Measurements from ENCODE around the gene IDE. TPM values are rescaled to one million over a fixed set of nuclear protein-coding genes. Genes with fewer than 3 reads are reported as not detected.
A peak's percentile ranks its signal among the peaks of the same experiment; 100 is the strongest.

The IDE gene
- total and polyA plus RNA-seq, 2 of the 13 experiments (the other 11 are each of a cell fraction or from before 2014, with no cell fraction given): 16.1 to 52.1 TPM

DNA sequence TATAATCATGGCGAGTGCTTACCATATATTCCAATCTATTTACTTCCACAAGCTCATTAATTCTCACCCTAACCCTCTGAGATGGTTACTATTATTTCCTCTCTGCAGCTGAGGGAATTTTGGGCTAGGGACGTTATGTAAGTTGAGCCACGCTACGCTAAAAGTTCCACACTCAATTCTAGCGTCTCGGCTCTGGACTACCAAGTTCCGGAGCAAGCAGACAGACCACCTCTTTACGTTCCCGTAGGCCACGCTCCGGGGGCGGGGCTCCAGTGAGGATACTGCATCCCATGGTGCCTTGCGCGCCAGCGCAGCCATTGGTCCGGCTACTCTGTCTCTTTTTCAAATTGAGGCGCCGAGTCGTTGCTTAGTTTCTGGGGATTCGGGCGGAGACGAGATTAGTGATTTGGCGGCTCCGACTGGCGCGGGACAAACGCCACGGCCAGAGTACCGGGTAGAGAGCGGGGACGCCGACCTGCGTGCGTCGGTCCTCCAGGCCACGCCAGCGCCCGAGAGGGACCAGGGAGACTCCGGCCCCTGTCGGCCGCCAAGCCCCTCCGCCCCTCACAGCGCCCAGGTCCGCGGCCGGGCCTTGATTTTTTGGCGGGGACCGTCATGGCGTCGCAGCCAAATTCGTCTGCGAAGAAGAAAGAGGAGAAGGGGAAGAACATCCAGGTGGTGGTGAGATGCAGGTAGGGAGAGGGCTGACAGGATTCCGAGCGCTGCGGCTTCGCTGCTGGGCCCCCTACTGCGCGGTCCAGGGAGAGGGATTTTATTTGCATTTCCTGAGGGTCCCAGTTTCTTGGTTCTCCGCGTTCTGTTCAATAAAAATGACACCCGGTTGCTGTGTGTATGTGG is 19.1 kb upstream of the IDE start, which contains the start of gene KIF11 (continued):
- TF ChIP-seq, protein P1, sequence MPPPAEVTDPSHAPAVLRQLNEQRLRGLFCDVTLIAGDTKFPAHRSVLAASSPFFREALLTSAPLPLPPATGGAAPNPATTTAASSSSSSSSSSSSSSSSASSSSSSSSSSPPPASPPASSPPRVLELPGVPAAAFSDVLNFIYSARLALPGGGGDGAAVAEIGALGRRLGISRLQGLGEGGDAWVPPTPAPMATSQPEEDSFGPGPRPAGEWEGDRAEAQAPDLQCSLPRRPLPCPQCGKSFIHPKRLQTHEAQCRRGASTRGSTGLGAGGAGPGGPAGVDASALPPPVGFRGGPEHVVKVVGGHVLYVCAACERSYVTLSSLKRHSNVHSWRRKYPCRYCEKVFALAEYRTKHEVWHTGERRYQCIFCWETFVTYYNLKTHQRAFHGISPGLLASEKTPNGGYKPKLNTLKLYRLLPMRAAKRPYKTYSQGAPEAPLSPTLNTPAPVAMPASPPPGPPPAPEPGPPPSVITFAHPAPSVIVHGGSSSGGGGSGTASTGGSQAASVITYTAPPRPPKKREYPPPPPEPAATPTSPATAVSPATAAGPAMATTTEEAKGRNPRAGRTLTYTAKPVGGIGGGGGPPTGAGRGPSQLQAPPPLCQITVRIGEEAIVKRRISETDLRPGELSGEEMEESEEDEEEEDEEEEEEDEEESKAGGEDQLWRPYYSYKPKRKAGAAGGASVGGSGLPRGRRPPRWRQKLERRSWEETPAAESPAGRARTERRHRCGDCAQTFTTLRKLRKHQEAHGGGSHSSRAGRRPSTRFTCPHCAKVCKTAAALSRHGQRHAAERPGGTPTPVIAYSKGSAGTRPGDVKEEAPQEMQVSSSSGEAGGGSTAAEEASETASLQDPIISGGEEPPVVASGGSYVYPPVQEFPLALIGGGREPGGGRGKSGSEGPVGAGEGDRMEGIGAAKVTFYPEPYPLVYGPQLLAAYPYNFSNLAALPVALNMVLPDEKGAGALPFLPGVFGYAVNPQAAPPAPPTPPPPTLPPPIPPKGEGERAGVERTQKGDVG (CRISPR knock-in tag; IDR thresholded peaks at IDR 0.05; ENCODE audit: borderline replicate concordance): peak; percentile 59; the same call in 1 of the 2 replicates
- peak; percentile 58; the same call in 1 of the 2 replicates for TF ChIP-seq MAF1 (CRISPR knock-in tag; IDR thresholded peaks at IDR 0.05; ENCODE audit: borderline replicate concordance)
- peak; percentile 97 for TF ChIP-seq KMT2A (CRISPR knock-in tag; IDR thresholded peaks at IDR 0.05)
- no peak; the same call in 1 of the 2 replicates for TF ChIP-seq DNMT3B (CRISPR knock-in tag; conservative IDR thresholded peaks at IDR 0.05)
- TF ChIP-seq TOPORS (CRISPR knock-in tag; IDR thresholded peaks at IDR 0.05): 0 out of 2 replicates have a peak, but pooled peaks have one; percentile 4
- TF ChIP-seq SMYD3 (CRISPR knock-in tag; IDR thresholded peaks at IDR 0.05): 0 out of 2 replicates have a peak, but pooled peaks have one; percentile 5
- TF ChIP-seq ZNF619 (CRISPR knock-in tag; IDR thresholded peaks at IDR 0.05): peak; percentile 88
- TF ChIP-seq, protein P2, sequence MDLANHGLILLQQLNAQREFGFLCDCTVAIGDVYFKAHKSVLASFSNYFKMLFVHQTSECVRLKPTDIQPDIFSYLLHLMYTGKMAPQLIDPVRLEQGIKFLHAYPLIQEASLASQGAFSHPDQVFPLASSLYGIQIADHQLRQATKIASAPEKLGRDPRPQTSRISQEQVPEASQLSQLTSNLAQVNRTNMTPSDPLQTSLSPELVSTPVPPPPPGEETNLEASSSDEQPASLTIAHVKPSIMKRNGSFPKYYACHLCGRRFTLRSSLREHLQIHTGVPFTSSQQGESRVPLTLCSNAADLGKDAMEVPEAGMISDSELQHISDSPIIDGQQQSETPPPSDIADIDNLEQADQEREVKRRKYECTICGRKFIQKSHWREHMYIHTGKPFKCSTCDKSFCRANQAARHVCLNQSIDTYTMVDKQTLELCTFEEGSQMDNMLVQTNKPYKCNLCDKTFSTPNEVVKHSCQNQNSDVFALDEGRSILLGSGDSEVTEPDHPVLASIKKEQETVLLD (CRISPR knock-in tag; IDR thresholded peaks at IDR 0.05; ENCODE audit: low read depth): peak; percentile 61; the same call in 1 of the 2 replicates
- TF ChIP-seq, protein P3, sequence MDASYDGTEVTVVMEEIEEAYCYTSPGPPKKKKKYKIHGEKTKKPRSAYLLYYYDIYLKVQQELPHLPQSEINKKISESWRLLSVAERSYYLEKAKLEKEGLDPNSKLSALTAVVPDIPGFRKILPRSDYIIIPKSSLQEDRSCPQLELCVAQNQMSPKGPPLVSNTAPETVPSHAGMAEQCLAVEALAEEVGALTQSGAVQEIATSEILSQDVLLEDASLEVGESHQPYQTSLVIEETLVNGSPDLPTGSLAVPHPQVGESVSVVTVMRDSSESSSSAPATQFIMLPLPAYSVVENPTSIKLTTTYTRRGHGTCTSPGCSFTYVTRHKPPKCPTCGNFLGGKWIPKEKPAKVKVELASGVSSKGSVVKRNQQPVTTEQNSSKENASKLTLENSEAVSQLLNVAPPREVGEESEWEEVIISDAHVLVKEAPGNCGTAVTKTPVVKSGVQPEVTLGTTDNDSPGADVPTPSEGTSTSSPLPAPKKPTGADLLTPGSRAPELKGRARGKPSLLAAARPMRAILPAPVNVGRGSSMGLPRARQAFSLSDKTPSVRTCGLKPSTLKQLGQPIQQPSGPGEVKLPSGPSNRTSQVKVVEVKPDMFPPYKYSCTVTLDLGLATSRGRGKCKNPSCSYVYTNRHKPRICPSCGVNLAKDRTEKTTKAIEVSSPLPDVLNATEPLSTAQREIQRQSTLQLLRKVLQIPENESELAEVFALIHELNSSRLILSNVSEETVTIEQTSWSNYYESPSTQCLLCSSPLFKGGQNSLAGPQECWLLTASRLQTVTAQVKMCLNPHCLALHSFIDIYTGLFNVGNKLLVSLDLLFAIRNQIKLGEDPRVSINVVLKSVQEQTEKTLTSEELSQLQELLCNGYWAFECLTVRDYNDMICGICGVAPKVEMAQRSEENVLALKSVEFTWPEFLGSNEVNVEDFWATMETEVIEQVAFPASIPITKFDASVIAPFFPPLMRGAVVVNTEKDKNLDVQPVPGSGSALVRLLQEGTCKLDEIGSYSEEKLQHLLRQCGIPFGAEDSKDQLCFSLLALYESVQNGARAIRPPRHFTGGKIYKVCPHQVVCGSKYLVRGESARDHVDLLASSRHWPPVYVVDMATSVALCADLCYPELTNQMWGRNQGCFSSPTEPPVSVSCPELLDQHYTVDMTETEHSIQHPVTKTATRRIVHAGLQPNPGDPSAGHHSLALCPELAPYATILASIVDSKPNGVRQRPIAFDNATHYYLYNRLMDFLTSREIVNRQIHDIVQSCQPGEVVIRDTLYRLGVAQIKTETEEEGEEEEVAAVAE (CRISPR knock-in tag; IDR thresholded peaks at IDR 0.05; ENCODE audit: borderline replicate concordance): no peak
- TF ChIP-seq ZC3H4 (CRISPR knock-in tag; IDR thresholded peaks at IDR 0.05; ENCODE audit: borderline replicate concordance): no peak
- no peak for TF ChIP-seq CENPX (CRISPR knock-in tag; IDR thresholded peaks at IDR 0.05)
- TF ChIP-seq, protein P4, sequence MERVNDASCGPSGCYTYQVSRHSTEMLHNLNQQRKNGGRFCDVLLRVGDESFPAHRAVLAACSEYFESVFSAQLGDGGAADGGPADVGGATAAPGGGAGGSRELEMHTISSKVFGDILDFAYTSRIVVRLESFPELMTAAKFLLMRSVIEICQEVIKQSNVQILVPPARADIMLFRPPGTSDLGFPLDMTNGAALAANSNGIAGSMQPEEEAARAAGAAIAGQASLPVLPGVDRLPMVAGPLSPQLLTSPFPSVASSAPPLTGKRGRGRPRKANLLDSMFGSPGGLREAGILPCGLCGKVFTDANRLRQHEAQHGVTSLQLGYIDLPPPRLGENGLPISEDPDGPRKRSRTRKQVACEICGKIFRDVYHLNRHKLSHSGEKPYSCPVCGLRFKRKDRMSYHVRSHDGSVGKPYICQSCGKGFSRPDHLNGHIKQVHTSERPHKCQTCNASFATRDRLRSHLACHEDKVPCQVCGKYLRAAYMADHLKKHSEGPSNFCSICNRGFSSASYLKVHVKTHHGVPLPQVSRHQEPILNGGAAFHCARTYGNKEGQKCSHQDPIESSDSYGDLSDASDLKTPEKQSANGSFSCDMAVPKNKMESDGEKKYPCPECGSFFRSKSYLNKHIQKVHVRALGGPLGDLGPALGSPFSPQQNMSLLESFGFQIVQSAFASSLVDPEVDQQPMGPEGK (CRISPR knock-in tag; IDR thresholded peaks at IDR 0.05): 0 out of 2 replicates have a peak, but pooled peaks have one; percentile 12
- peak; percentile 66; the same call in 1 of the 2 replicates for TF ChIP-seq SP5 (CRISPR knock-in tag; IDR thresholded peaks at IDR 0.05; ENCODE audit: borderline replicate concordance, low read depth)
- TF ChIP-seq, protein P5, sequence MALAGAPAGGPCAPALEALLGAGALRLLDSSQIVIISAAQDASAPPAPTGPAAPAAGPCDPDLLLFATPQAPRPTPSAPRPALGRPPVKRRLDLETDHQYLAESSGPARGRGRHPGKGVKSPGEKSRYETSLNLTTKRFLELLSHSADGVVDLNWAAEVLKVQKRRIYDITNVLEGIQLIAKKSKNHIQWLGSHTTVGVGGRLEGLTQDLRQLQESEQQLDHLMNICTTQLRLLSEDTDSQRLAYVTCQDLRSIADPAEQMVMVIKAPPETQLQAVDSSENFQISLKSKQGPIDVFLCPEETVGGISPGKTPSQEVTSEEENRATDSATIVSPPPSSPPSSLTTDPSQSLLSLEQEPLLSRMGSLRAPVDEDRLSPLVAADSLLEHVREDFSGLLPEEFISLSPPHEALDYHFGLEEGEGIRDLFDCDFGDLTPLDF (CRISPR knock-in tag; IDR thresholded peaks at IDR 0.05): peak; percentile 94

Measured in HepG2 (cell line).